ENCODE results near the gene MKS1.

MKS1 gene

GRCh38 chr17:58195518-58196123, 23.4 kb downstream of the MKS1 start:
- no peak for DNase-seq

- no peak for DNase-seq
These were observed 25.3 kb downstream of the MKS1 start for GRCh38 chr17:58193641-58194255.

- DNase-seq = no peak
These were observed 26.4 kb downstream of the MKS1 start, which contains the start of gene EPX for GRCh38 chr17:58192612-58193011. Gene EPX, plus strand, starts transcription at chr17:58192726. Its CDS starts 121 bp downstream, at chr17:58192847.

GRCh38 chr17:58191241-58191896, 27.7 kb downstream of the MKS1 start:
- no peak for DNase-seq

GRCh38 chr17:58189436-58190146, 29.5 kb downstream of the MKS1 start:
- DNase-seq = no peak

- no peak for DNase-seq
These were observed 31.4 kb downstream of the MKS1 start for GRCh38 chr17:58187675-58188074.

- DNase-seq = no peak
These were observed 32.0 kb downstream of the MKS1 start for GRCh38 chr17:58187063-58187462.

GRCh38 chr17:58186591-58186990, 32.5 kb downstream of the MKS1 start:
- DNase-seq = no peak

- no peak for DNase-seq
These were observed 33.9 kb downstream of the MKS1 start for GRCh38 chr17:58184986-58185761.

GRCh38 chr17:58184308-58184985, 34.6 kb downstream of the MKS1 start:
- DNase-seq = no peak

GRCh38 chr17:58183514-58183913, 35.5 kb downstream of the MKS1 start:
- no peak for DNase-seq

- DNase-seq = no peak
These were observed 37.3 kb downstream of the MKS1 start for GRCh38 chr17:58181796-58182195.

GRCh38 chr17:58176200-58176599, 42.9 kb downstream of the MKS1 start:
- no peak for DNase-seq

- no peak for DNase-seq
These were observed 44.2 kb downstream of the MKS1 start for GRCh38 chr17:58174871-58175270.

GRCh38 chr17:58172369-58173071, 46.5 kb downstream of the MKS1 start:
- peak; percentile 29 for DNase-seq

GRCh38 chr17:58170622-58171021, 48.4 kb downstream of the MKS1 start:
- DNase-seq = no peak

GRCh38 chr17:58166682-58167081, 52.4 kb downstream of the MKS1 start, which contains the start of gene OR4D2:
Gene OR4D2, plus strand, starts transcription at chr17:58166982. Its CDS starts 2,674 bp downstream, at chr17:58169656.
- DNase-seq = no peak

GRCh38 chr17:58165981-58166380, 53.1 kb downstream of the MKS1 start:
- no peak for DNase-seq

GRCh38 chr17:58161566-58161965, 57.5 kb downstream of the MKS1 start:
- no peak for DNase-seq

- DNase-seq = no peak
These were observed 60.9 kb downstream of the MKS1 start for GRCh38 chr17:58158181-58158580.

All from NCI-H1105 treated with DMSO at 0.1 percent for 48 hours (cell line).